ENCODE measurements around the gene LCP2.
"Not testable (repeated sequence)": the region's sequence is repeated elsewhere in the genome, so short reads cannot be mapped to it uniquely, and the experiment has no call there.

Gene LCP2

GRCh38 chr5:170273968-170274710 lies 23.4 kb downstream of the LCP2 start:
- DNase-seq (ENCODE audit: low spot score): no peak

GRCh38 chr5:170270293-170271069 lies 27.1 kb downstream of the LCP2 start:
- DNase-seq (ENCODE audit: low spot score): no peak

- no peak for DNase-seq (ENCODE audit: low spot score)
Measured at GRCh38 chr5:170269579-170269978, 28.0 kb downstream of the LCP2 start.

GRCh38 chr5:170268884-170269283 lies 28.7 kb downstream of the LCP2 start:
- DNase-seq (ENCODE audit: low spot score): no peak

GRCh38 chr5:170268153-170268689 lies 29.4 kb downstream of the LCP2 start:
- no peak for DNase-seq (ENCODE audit: low spot score)

GRCh38 chr5:170267431-170268152 lies 30.0 kb downstream of the LCP2 start:
- peak; percentile 88 for DNase-seq (ENCODE audit: low spot score)

- no peak for DNase-seq (ENCODE audit: low spot score)
Measured at GRCh38 chr5:170266570-170267381, 30.8 kb downstream of the LCP2 start.

- DNase-seq (ENCODE audit: low spot score): no peak
Measured at GRCh38 chr5:170265522-170265921, 32.1 kb downstream of the LCP2 start.

- DNase-seq (ENCODE audit: low spot score): no peak
Measured at GRCh38 chr5:170263906-170264305, 33.7 kb downstream of the LCP2 start.

GRCh38 chr5:170262061-170263045 lies 35.2 kb downstream of the LCP2 start:
- no peak for DNase-seq (ENCODE audit: low spot score)

- DNase-seq (ENCODE audit: low spot score): no peak
Measured at GRCh38 chr5:170261528-170262043, 36.0 kb downstream of the LCP2 start.

- no peak for DNase-seq (ENCODE audit: low spot score)
Measured at GRCh38 chr5:170257370-170257769, 40.2 kb downstream of the LCP2 start.

GRCh38 chr5:170256571-170256970 lies 41.0 kb downstream of the LCP2 start:
- no peak for DNase-seq (ENCODE audit: low spot score)

- no peak for DNase-seq (ENCODE audit: low spot score)
Measured at GRCh38 chr5:170254056-170254455, 43.5 kb downstream of the LCP2 start.

GRCh38 chr5:170252720-170253350 lies 44.7 kb downstream of the LCP2 start:
- no peak for DNase-seq (ENCODE audit: low spot score)

- DNase-seq (ENCODE audit: low spot score): no peak
Measured at GRCh38 chr5:170252109-170252508, 45.5 kb downstream of the LCP2 start.

GRCh38 chr5:170251462-170251861 lies 46.1 kb downstream of the LCP2 start:
- DNase-seq (ENCODE audit: low spot score): no peak

GRCh38 chr5:170250810-170251317 lies 46.7 kb downstream of the LCP2 start:
- no peak for DNase-seq (ENCODE audit: low spot score)

GRCh38 chr5:170249355-170249754 lies 48.2 kb downstream of the LCP2 start:
- DNase-seq (ENCODE audit: low spot score): no peak

- DNase-seq (ENCODE audit: low spot score): not testable (repeated sequence)
Measured at GRCh38 chr5:170248931-170249227, 48.7 kb downstream of the LCP2 start.

Data from GM03348 (cell line).